ENCODE data around the gene TTC24. TPM values are rescaled to one million over a fixed set of nuclear protein-coding genes. Genes with fewer than 3 reads are reported as not detected.

TTC24 gene
- total RNA-seq, 6 donors from 2014 or later, result 0.20 TPM; not detected in 5

DNA sequence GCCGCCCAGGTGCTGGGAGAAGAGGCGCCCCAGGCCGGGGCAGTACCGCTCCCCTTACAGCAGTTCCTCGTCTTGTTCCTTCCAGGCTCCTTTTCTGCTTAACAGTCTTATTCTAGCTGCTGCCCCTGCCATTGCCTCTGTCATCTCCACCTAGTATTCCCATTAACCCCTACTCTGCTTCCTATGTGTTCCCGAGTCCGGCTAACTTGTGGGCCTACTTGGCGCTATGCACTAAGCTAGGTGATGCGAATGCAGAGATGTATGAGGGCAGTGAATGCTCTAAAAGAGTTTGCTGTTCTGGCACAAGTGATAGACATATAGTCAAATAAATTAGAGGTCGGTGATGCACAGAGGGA, 6.9 kb upstream of the TTC24 start:
- ATAC-seq (ENCODE audit: low FRiP score in 2 of 2), result no peak
- no peaks in the 10 kb centered on the region for H3K27me3 ChIP-seq
- H3K9me3 ChIP-seq, result no peaks in the 10 kb centered on the region
- H3K4me1 ChIP-seq, result peaks cover 5 to 14% (median 11%) of the 10 kb centered on the region in 4 donors
- no peak for DNase-seq
- H3K27ac ChIP-seq, result no peak overlapping the region
- WGBS, 2 donors, result 33 to 41% methylated on average over 10 of the region's 10 CpGs
- no peak for TF ChIP-seq POLR2AphosphoS5 (IDR thresholded peaks at IDR 0.05)
- TF ChIP-seq, protein P1, sequence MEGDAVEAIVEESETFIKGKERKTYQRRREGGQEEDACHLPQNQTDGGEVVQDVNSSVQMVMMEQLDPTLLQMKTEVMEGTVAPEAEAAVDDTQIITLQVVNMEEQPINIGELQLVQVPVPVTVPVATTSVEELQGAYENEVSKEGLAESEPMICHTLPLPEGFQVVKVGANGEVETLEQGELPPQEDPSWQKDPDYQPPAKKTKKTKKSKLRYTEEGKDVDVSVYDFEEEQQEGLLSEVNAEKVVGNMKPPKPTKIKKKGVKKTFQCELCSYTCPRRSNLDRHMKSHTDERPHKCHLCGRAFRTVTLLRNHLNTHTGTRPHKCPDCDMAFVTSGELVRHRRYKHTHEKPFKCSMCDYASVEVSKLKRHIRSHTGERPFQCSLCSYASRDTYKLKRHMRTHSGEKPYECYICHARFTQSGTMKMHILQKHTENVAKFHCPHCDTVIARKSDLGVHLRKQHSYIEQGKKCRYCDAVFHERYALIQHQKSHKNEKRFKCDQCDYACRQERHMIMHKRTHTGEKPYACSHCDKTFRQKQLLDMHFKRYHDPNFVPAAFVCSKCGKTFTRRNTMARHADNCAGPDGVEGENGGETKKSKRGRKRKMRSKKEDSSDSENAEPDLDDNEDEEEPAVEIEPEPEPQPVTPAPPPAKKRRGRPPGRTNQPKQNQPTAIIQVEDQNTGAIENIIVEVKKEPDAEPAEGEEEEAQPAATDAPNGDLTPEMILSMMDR (IDR thresholded peaks at IDR 0.05), result peak in 1 of 6 experiments; percentile 24
- TF ChIP-seq EP300 (IDR thresholded peaks at IDR 0.05), result no peak
- no peaks in the 10 kb centered on the region for H3K36me3 ChIP-seq
- H3K4me3 ChIP-seq, result peak overlapping the region in 3 of 4 donors; percentile 33 to 53 (median 42)

DNA sequence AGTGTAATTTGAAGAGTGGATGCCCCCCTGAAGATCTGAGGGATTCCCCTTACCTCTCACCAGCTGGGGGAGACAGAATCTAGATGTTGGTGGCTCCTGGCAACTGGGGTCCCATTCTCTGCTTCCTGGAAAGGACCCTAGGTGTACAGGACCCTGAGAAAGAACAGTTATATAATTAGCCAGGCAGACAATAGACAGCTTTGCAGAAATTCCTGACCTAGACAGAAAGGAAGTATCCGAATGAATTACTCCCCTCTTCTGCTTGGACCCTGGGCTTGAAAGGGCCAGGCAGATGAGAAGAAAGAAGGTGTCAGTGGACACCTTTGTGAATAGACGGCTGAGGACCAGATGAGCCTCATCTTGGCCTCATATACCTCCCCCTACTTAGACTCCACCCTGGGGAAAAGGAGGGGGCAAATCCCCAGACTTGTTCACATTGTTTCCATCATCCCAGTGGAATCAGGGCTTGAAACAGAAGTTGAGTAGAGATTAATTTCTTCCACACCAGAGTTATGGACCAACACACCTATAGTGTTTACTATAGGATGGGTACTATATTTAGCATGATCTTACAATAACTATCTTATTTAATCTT, 5.4 kb upstream of the TTC24 start:
- no peak for ATAC-seq (ENCODE audit: low FRiP score in 2 of 2)
- 57 to 62% methylated on average over 2 of the region's 2 CpGs for WGBS, 2 donors
- no peak for DNase-seq
- Histone ChIP-seq H3K36me3 (no peaks in the 10 kb centered on the region), H3K4me1 (peaks cover 5 to 14% (median 11%) of the 10 kb centered on the region in 4 donors), H3K9me3 (no peaks in the 10 kb centered on the region), H3K27me3 (no peaks in the 10 kb centered on the region), H3K27ac (no peak overlapping the region), H3K4me3 (no peak overlapping the region)
- TF ChIP-seq, protein P1 (IDR thresholded peaks at IDR 0.05), result no peak
- no peak for TF ChIP-seq POLR2AphosphoS5 (IDR thresholded peaks at IDR 0.05)
- no peak for TF ChIP-seq POLR2A (IDR thresholded peaks at IDR 0.05)
- TF ChIP-seq EP300 (IDR thresholded peaks at IDR 0.05), result no peak

DNA sequence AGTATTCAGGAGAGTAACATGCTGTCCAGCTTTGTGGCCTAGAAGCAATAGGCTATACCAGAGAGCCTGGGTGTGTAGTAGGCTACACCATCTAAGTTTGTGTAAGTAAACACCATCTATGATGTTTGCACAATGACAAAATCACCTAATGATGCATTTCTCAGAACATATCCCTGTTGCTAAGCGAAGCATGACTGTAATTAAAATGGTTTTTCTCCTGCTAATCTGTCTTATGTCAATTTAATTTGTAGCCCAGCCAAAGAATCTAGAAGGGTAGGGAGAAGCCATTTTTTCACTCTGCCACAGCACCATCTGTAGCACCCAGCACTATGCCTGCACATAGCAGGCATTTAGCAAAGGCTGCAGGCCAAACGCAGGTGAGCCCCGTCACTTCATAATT, 2.0 kb upstream of the TTC24 start:
- H3K36me3 ChIP-seq, result no peaks in the 10 kb centered on the region
- H3K4me1 ChIP-seq, result peaks cover 0 to 3% (median 2%) of the 10 kb centered on the region in 4 donors
- TF ChIP-seq, protein P1 (IDR thresholded peaks at IDR 0.05), result no peak
- TF ChIP-seq EP300 (IDR thresholded peaks at IDR 0.05), result no peak
- no peak for TF ChIP-seq POLR2A (IDR thresholded peaks at IDR 0.05)
- TF ChIP-seq POLR2AphosphoS5 (IDR thresholded peaks at IDR 0.05), result no peak
- no peak overlapping the region for H3K27ac ChIP-seq
- no peaks in the 10 kb centered on the region for H3K27me3 ChIP-seq
- H3K4me3 ChIP-seq, result no peak overlapping the region
- ATAC-seq (ENCODE audit: low FRiP score in 2 of 2), result no peak
- WGBS, 2 donors, result 93 to 94% methylated on average over 3 of the region's 3 CpGs
- DNase-seq, result no peak
- no peaks in the 10 kb centered on the region for H3K9me3 ChIP-seq

DNA sequence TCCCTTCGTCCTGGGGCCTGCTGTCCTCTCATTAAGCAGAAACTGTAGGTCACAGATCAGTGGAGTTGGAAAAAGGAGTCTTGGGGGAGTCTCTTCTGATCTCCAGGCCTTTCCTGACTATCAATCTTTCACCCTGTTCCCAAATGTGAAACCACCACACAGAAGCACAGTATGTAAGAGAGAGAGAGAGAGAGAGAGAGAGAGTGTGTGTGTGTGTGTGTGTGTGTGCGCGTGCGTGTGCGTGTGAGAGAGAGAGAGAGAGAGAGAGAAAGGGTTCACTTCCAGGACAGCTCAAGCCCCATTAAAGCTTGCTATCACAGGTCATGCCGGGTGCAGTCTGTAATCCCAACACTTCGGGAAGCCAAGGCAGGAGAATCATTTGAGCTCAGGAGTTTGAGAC, 1.5 kb upstream of the TTC24 start:
- Histone ChIP-seq H3K4me1 (no peaks in the 10 kb centered on the region), H3K4me3 (no peak overlapping the region), H3K9me3 (no peaks in the 10 kb centered on the region), H3K27me3 (no peaks in the 10 kb centered on the region), H3K27ac (no peak overlapping the region), H3K36me3 (no peaks in the 10 kb centered on the region)
- ATAC-seq (ENCODE audit: low FRiP score in 2 of 2), result no peak
- TF ChIP-seq POLR2A (IDR thresholded peaks at IDR 0.05), result no peak
- TF ChIP-seq POLR2AphosphoS5 (IDR thresholded peaks at IDR 0.05), result no peak
- TF ChIP-seq, protein P1 (IDR thresholded peaks at IDR 0.05), result no peak
- no peak for TF ChIP-seq EP300 (IDR thresholded peaks at IDR 0.05)
- DNase-seq, result no peak
- WGBS, 2 donors, result 52 to 67% methylated on average over 6 to 7 of the region's 7 CpGs

Measured in upper lobe of left lung (tissue), 6 donors.